HL-60 (cell line): ENCODE data around the gene CD300LG.
A peak's percentile ranks its signal among the peaks of the same experiment; 100 is the strongest.

Experiments
- DNase-seq, 2 experiments: peaks; one replicate each; pipeline ENCODE4 v3.0.0-alpha.2; 2010 to 2020; ENCODE audit warnings: low read depth in 1 of 2, low spot score in 1 of 2
- H3K27ac ChIP-seq: fragments of 250-450 bp; sonication (Bioruptor Pico); replicated peaks from 2 replicates; pipeline ENCODE4 v1.5.1; 2020; ENCODE audit warnings: mild to moderate bottlenecking, moderate library complexity
- H3K27me3 ChIP-seq: fragments of 250-450 bp; sonication (Bioruptor Pico); 2 replicates; pipeline ENCODE4 v1.5.1; 2021; ENCODE audit warnings: mild to moderate bottlenecking, moderate library complexity; ENCODE audit not compliant: insufficient read depth, poor library complexity, severe bottlenecking
- H3K4me3 ChIP-seq: replicated peaks from 2 replicates; pipeline ENCODE4 v1.5.1; 2011; ENCODE audit warnings: mild to moderate bottlenecking, control low read depth, low read length; ENCODE audit not compliant: insufficient read depth
- GABPA ChIP-seq: IDR thresholded peaks from 2 replicates; pipeline ENCODE4 v1.6.1; 2012; ENCODE audit warnings: low read depth
- POLR2AphosphoS5 ChIP-seq: IDR thresholded peaks from 2 replicates; pipeline ENCODE4 v1.6.1; 2012; ENCODE audit warnings: low read depth
- SPI1 ChIP-seq: IDR thresholded peaks from 2 replicates; pipeline ENCODE4 v1.6.1; 2012; ENCODE audit warnings: low read depth, mild to moderate bottlenecking, borderline replicate concordance
- TF ChIP-seq, protein P1 (sequence below): IDR thresholded peaks from one replicate; pipeline ENCODE4 v1.5.1; 2011; ENCODE audit warnings: low read length, control low read depth, inconsistent platforms; ENCODE audit not compliant: insufficient read depth
- TF ChIP-seq, protein P2 (sequence below): IDR thresholded peaks from 2 replicates; pipeline ENCODE4 v1.6.1; 2012; ENCODE audit warnings: low read depth; ENCODE audit not compliant: insufficient replicate concordance

Gene CD300LG

GRCh38 chr17:43857957-43858600 is 11.1 kb downstream of the CD300LG start:
- Histone ChIP-seq H3K27ac (no peak overlapping the region), H3K27me3 (peaks cover 5% of the 10 kb centered on the region), H3K4me3 (no peak overlapping the region)
- TF ChIP-seq, protein P1, sequence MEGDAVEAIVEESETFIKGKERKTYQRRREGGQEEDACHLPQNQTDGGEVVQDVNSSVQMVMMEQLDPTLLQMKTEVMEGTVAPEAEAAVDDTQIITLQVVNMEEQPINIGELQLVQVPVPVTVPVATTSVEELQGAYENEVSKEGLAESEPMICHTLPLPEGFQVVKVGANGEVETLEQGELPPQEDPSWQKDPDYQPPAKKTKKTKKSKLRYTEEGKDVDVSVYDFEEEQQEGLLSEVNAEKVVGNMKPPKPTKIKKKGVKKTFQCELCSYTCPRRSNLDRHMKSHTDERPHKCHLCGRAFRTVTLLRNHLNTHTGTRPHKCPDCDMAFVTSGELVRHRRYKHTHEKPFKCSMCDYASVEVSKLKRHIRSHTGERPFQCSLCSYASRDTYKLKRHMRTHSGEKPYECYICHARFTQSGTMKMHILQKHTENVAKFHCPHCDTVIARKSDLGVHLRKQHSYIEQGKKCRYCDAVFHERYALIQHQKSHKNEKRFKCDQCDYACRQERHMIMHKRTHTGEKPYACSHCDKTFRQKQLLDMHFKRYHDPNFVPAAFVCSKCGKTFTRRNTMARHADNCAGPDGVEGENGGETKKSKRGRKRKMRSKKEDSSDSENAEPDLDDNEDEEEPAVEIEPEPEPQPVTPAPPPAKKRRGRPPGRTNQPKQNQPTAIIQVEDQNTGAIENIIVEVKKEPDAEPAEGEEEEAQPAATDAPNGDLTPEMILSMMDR, result no peak
- TF ChIP-seq GABPA (no peak), POLR2AphosphoS5 (no peak), SPI1 (no peak)
- TF ChIP-seq, protein P2, sequence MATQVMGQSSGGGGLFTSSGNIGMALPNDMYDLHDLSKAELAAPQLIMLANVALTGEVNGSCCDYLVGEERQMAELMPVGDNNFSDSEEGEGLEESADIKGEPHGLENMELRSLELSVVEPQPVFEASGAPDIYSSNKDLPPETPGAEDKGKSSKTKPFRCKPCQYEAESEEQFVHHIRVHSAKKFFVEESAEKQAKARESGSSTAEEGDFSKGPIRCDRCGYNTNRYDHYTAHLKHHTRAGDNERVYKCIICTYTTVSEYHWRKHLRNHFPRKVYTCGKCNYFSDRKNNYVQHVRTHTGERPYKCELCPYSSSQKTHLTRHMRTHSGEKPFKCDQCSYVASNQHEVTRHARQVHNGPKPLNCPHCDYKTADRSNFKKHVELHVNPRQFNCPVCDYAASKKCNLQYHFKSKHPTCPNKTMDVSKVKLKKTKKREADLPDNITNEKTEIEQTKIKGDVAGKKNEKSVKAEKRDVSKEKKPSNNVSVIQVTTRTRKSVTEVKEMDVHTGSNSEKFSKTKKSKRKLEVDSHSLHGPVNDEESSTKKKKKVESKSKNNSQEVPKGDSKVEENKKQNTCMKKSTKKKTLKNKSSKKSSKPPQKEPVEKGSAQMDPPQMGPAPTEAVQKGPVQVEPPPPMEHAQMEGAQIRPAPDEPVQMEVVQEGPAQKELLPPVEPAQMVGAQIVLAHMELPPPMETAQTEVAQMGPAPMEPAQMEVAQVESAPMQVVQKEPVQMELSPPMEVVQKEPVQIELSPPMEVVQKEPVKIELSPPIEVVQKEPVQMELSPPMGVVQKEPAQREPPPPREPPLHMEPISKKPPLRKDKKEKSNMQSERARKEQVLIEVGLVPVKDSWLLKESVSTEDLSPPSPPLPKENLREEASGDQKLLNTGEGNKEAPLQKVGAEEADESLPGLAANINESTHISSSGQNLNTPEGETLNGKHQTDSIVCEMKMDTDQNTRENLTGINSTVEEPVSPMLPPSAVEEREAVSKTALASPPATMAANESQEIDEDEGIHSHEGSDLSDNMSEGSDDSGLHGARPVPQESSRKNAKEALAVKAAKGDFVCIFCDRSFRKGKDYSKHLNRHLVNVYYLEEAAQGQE, result no peak
- no peak for DNase-seq

DNA sequence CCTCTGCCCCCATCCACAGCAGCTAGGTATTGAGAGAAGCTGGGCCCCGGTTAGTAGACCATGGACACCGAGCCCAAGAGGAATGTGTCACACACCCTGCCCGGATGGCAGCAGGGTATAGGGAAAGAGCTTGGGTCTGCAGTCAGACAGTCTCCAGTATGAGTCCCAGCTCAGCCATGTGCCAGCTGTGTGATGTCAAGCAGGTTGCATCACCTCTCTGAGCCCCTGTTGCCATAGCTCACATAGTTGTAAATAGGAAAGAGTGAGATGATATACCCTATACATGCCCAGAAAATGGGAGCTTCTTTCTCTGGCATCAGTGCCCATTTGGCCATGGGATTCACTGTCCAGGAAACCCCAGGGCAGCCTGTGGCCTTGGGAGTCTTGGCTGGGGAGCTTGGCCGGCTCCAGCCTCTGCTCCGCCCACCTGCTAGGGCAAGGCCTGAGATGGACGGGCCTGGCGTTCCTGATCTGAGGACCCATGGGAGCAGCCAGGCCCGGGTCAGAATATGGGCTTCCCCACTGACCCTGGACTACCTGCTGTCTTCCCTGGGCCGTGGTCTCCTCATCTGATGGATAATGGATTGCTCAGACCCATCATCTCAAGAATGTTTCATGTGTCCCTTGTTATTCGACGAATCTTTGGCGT is 13.2 kb downstream of the CD300LG start:
- no peak for DNase-seq
- TF ChIP-seq POLR2AphosphoS5 (no peak), SPI1 (no peak), GABPA (no peak)
- TF ChIP-seq, protein P2, result no peak
- TF ChIP-seq, protein P1, result no peak
- H3K27ac ChIP-seq, result no peak overlapping the region
- H3K4me3 ChIP-seq, result no peak overlapping the region
- peaks cover 3% of the 10 kb centered on the region for H3K27me3 ChIP-seq

DNA sequence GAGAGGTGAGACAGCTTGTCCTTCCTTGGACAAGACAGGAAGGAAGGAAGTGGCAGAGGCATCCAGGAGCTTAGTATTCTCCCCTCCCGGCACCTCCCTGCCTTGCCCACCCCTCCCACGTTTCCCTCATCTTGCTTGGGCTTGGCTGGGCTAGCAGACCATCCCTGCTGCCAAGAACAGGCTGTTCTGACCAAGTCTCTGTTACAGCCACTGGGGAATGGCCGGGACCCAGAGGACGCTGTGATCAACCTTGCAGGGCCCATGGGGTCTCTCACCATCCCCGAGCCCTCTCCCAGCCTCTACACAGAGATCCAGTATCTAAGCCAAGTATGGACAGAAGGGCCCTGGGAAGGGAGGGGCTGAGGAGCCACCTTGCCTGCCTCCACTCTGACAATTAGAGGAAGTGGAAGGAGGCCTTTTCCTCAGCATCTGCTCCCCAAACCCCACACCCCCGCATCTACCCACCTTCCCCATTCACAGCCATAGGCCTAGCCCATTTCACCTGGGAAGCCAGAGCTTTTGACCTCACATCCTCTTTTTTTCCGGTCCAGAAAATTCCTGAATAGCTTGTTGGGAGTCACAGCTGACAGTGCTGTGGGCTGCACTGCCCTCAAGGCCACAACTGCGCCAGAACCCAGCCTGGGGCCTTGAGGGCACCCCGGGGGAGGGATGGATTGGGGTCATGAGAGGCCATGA is 14.1 kb downstream of the CD300LG start:
- TF ChIP-seq, protein P2, result no peak
- TF ChIP-seq SPI1 (peak; percentile 78), GABPA (no peak)
- TF ChIP-seq, protein P1, result no peak
- Histone ChIP-seq H3K27me3 (no peaks in the 10 kb centered on the region), H3K4me3 (no peak overlapping the region), H3K27ac (no peak overlapping the region)
- peak in 1 of 2 experiments; percentile 11 for DNase-seq
